Measurements from ENCODE around the gene GATA5. TPM values are rescaled to one million over a fixed set of nuclear protein-coding genes. Genes with fewer than 3 reads are reported as not detected.
A peak's percentile ranks its signal among the peaks of the same experiment; 100 is the strongest.

GATA5 gene
- total RNA-seq, 4 donors from 2014 or later, result not detected

DNA sequence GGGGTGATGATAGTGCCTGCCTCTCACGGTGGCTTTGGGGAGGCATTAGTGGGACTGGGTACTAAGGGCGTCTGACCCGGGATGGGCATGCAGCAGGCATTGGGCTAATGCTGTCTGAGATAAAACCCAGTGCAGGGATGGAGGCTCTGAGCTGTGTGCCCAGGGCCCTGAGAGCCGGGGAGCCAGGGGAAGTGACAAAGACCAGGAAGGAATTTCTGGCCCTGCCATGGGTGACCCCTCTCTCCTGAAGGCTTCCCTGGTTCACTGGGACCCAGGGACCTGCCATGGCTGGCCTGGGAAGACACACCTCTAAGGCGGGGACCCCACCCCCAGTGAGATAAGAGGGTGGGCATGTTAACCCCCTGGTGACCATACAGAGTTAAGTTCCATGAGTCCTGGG is 3.9 kb upstream of the GATA5 start:
- Histone ChIP-seq H3K9me3 (no peaks in the 10 kb centered on the region), H3K36me3 (no peaks in the 10 kb centered on the region), H3K4me3 (no peak overlapping the region), H3K27ac (no peak overlapping the region), H3K27me3 (peaks cover 53 to 75% (median 57%) of the 10 kb centered on the region in 3 donors), H3K4me1 (peaks cover 0 to 7% of the 10 kb centered on the region in 2 donors)
- DNase-seq (no peak), ATAC-seq (no peak)
- no peak for TF ChIP-seq POLR2A (IDR thresholded peaks at IDR 0.05)
- TF ChIP-seq, protein P1, sequence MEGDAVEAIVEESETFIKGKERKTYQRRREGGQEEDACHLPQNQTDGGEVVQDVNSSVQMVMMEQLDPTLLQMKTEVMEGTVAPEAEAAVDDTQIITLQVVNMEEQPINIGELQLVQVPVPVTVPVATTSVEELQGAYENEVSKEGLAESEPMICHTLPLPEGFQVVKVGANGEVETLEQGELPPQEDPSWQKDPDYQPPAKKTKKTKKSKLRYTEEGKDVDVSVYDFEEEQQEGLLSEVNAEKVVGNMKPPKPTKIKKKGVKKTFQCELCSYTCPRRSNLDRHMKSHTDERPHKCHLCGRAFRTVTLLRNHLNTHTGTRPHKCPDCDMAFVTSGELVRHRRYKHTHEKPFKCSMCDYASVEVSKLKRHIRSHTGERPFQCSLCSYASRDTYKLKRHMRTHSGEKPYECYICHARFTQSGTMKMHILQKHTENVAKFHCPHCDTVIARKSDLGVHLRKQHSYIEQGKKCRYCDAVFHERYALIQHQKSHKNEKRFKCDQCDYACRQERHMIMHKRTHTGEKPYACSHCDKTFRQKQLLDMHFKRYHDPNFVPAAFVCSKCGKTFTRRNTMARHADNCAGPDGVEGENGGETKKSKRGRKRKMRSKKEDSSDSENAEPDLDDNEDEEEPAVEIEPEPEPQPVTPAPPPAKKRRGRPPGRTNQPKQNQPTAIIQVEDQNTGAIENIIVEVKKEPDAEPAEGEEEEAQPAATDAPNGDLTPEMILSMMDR (IDR thresholded peaks at IDR 0.05 in 4 of 5, conservative IDR thresholded peaks at IDR 0.05 in 1 of 5), result no peak
- intact Hi-C loops (cut with DNase I; ENCODE audit: low total_unique reads), result no loop called here
- in situ Hi-C loops (cut with MboI; ENCODE audit: low sequenced_read_pairs in 4 of 4), result no loop called here

DNA sequence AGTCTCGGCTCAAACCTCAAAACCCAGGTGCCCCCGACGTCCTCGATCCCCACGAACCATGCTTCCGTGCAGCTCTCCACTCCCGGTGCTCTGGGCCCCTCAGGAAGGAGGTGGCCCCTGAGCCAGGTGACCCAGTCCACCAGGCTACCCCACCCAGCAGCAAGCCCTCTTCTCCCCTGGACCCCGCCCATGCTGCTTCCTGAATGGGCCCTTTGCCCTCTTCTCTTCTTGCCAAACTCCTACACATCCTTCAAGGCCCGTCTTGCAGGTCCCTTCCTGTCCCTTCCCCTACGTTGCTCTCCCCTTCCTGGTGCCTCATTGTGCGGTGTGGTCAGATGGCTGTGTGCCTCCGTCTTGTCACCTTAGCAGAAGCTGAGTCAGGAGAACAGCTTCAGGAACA is 3.4 kb upstream of the GATA5 start:
- H3K27ac ChIP-seq, result no peak overlapping the region
- in situ Hi-C loops (cut with MboI; ENCODE audit: low sequenced_read_pairs in 4 of 4) (no loop called here), intact Hi-C loops (cut with DNase I; ENCODE audit: low total_unique reads) (no loop called here)
- no peaks in the 10 kb centered on the region for H3K9me3 ChIP-seq
- TF ChIP-seq POLR2A (IDR thresholded peaks at IDR 0.05), result no peak
- TF ChIP-seq, protein P1 (IDR thresholded peaks at IDR 0.05 in 4 of 5, conservative IDR thresholded peaks at IDR 0.05 in 1 of 5), result no peak
- no peaks in the 10 kb centered on the region for H3K36me3 ChIP-seq
- no peak for DNase-seq
- peaks cover 0 to 7% of the 10 kb centered on the region in 2 donors for H3K4me1 ChIP-seq
- H3K4me3 ChIP-seq, result no peak overlapping the region
- ATAC-seq, result no peak
- peaks cover 58 to 75% (median 62%) of the 10 kb centered on the region in 3 donors for H3K27me3 ChIP-seq

DNA sequence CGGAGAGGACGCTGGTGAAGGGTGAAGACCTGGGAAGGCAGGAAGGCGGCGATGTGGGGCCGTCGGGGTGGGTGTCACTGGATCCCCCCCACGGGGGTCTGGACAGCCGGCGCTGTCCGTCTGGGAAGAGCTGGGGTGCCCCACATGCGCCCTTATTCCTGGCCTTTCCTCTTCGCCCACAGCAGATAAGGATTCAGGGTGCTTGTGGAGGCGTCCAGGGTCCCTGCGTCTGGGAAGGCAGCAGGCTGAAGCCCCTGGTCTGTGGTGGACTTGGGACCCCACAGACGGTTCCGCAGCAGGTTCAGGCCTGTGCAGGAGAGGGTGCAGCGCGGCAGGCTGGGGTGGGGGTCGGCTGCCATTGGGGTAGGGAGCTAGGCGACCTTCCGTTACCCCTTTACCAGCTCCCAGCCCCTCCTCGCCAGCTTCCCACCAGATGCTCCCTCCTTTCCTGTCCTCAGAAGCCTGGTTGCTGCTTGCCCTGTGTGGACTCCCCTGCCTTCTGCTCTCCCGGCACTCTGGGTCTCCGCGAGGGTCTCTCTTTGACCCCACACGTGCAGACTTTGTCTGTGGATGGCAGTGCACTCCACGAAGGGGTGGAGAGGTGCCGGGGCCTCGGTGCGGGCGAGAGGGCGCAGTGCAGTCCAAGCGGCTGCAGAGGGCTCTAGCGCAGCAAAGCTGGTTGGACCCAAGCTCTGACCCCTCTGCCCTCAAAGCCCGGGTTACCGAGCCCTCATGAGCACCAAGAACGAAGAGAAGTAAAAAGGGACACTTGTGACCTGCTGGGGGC is 2.1 kb upstream of the GATA5 start:
- Histone ChIP-seq H3K9me3 (no peaks in the 10 kb centered on the region), H3K27ac (no peak overlapping the region), H3K27me3 (peaks cover 60 to 76% (median 73%) of the 10 kb centered on the region in 3 donors), H3K4me1 (peaks cover 0 to 7% of the 10 kb centered on the region in 2 donors), H3K4me3 (no peak overlapping the region), H3K36me3 (no peaks in the 10 kb centered on the region)
- in situ Hi-C loops (cut with MboI; ENCODE audit: low sequenced_read_pairs in 4 of 4) (no loop called here), intact Hi-C loops (cut with DNase I; ENCODE audit: low total_unique reads) (no loop called here)
- DNase-seq (no peak), ATAC-seq (no peak)
- no peak for TF ChIP-seq POLR2A (IDR thresholded peaks at IDR 0.05)
- TF ChIP-seq, protein P1 (IDR thresholded peaks at IDR 0.05 in 4 of 5, conservative IDR thresholded peaks at IDR 0.05 in 1 of 5), result peak in 1 of 5 experiments; percentile 29

DNA sequence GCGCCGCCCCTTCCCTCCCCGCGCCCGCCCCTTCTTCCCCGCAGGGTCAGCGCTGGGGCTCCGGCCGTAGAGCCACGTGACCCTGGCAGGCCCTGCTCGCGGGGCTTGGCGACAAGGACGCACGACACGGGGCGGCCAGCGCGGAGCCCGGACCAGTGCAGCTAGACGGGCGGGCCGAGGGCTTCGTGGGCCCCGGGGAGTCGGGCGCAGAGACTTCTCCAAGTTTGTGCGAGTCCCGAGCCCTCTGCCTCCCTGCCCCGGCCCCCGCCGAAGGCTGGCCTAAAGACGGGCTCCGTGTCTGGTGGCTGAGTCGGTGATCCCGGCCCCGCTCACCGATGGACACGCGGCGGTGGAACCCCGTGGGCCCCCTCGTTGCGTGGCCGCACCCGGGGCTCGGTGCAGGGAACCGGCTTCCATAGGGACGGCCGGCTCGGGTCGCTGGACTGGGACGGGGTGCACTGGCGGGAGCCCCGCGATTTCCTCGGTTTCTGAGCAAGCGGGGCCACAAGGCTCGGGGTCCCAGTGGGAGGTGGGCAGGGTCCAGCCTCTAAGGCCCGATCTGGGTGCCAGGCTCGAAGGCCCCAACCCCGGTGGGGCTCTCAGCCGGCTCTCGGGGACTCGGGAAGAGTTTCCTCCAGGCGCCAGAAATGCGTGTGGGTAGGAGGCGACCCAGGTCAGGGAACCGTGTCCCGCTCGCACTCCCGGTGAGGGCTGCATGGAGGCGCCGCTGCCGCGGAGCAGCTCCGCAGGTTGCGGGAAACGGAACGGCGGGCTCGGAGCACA is 452 bp upstream of the GATA5 start:
- no peak for TF ChIP-seq POLR2A (IDR thresholded peaks at IDR 0.05)
- TF ChIP-seq, protein P1 (IDR thresholded peaks at IDR 0.05 in 4 of 5, conservative IDR thresholded peaks at IDR 0.05 in 1 of 5), result no peak
- intact Hi-C loops (cut with DNase I; ENCODE audit: low total_unique reads), result no loop called here
- Histone ChIP-seq H3K9me3 (no peaks in the 10 kb centered on the region), H3K27ac (no peak overlapping the region), H3K36me3 (no peaks in the 10 kb centered on the region), H3K4me1 (peaks cover 0 to 7% of the 10 kb centered on the region in 2 donors), H3K4me3 (peak overlapping the region; percentile 16 to 42 (median 23)), H3K27me3 (peaks cover 58 to 67% (median 62%) of the 10 kb centered on the region in 3 donors)
- DNase-seq (no peak), ATAC-seq (peak in 1 of 2 donors; percentile 18)
- in situ Hi-C loops (cut with MboI; ENCODE audit: low sequenced_read_pairs in 4 of 4), result no loop called here

Data from gastrocnemius medialis (tissue), 4 donors.